VCaP (cell line): Measurements from ENCODE around the gene RECK.
A peak's percentile ranks its signal among the peaks of the same experiment; 100 is the strongest.

ENCODE experiments used
- H3K27ac ChIP-seq: fragments of 450-650 bp; 2 replicates; pipeline ENCODE4 v1.5.1; 2017
- TF ChIP-seq, protein P1 (sequence below): fragments of 450-650 bp; conservative IDR thresholded peaks from 2 replicates; pipeline ENCODE4 v1.5.1; 2017; ENCODE audit warnings: mild to moderate bottlenecking, moderate library complexity

The RECK gene

DNA sequence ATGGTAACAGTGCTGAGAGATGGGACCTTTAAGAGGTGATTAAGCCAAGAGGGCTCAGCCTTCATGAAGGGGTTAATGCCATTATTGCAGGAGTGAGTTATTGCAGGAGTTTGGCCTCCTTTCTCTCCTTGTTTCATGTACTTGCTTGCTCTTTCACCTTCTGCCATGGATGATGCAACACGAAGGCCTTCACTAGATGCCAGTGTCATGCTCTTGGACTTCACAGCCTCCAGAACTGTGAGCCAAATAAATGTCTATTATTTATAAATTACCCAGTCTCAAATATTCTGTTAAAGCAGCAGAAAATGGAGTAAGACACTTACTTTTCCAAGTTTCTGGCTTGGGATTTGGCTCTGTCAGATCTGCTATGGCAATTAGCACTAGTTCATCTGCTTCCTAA, 38.4 kb upstream of the RECK start:
- TF ChIP-seq, protein P1, sequence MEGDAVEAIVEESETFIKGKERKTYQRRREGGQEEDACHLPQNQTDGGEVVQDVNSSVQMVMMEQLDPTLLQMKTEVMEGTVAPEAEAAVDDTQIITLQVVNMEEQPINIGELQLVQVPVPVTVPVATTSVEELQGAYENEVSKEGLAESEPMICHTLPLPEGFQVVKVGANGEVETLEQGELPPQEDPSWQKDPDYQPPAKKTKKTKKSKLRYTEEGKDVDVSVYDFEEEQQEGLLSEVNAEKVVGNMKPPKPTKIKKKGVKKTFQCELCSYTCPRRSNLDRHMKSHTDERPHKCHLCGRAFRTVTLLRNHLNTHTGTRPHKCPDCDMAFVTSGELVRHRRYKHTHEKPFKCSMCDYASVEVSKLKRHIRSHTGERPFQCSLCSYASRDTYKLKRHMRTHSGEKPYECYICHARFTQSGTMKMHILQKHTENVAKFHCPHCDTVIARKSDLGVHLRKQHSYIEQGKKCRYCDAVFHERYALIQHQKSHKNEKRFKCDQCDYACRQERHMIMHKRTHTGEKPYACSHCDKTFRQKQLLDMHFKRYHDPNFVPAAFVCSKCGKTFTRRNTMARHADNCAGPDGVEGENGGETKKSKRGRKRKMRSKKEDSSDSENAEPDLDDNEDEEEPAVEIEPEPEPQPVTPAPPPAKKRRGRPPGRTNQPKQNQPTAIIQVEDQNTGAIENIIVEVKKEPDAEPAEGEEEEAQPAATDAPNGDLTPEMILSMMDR = no peak
- no peak overlapping the region for H3K27ac ChIP-seq

GRCh38 chr9:36005891-36006290, 30.8 kb upstream of the RECK start:
- TF ChIP-seq, protein P1 = no peak
- no peak overlapping the region for H3K27ac ChIP-seq

GRCh38 chr9:36006549-36007315, 30.0 kb upstream of the RECK start:
- TF ChIP-seq, protein P1 = no peak
- H3K27ac ChIP-seq = no peak overlapping the region

DNA sequence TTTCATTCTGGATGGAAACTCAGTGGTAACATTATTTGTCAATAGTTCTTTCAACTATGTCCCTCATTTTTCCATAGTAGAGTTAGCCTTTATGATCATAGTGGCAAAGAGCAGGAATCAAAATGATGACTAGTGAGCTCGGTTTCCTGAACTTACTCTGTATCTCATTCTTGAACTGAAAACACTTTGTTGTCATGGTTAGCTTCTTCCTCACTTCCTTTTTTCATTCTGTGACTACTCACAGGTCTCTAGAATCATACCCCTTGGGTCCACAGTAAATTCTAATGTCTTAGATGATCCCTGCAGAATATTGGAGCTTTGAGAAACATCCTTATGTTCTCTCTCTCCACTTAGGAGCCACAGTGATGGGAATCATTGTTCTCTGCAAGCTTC, 29.4 kb upstream of the RECK start:
- TF ChIP-seq, protein P1 = no peak
- H3K27ac ChIP-seq = no peak overlapping the region

- TF ChIP-seq, protein P1 = no peak
- no peak overlapping the region for H3K27ac ChIP-seq
Observed at GRCh38 chr9:36007852-36008251, 28.9 kb upstream of the RECK start.

GRCh38 chr9:36008774-36009300, 27.9 kb upstream of the RECK start:
- TF ChIP-seq, protein P1 = peak; percentile 100
- no peak overlapping the region for H3K27ac ChIP-seq

DNA sequence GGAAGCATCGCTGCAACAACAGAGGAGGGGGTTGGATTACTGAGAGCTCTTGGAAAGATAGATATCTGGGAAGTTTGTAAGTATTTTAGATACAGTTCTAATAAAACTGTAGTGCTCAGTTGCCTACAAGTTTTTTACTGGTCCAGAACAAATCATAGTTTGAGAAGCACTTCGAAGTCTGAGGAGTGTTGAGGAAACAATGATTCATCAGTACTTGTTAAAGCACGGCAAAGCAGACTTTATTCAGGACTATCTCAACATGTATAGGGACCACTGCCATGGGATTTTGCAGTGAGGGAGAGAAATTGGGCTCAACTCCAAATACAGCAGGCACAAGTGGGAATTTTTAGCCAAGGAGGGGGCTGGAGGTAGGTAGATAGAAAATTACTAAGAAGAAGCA, 25.3 kb upstream of the RECK start:
- TF ChIP-seq, protein P1 = no peak
- H3K27ac ChIP-seq = no peak overlapping the region
